Osteoblast (primary cell): Measurements from ENCODE around the gene ELN. TPM values are rescaled to one million over a fixed set of nuclear protein-coding genes. Genes with fewer than 3 reads are reported as not detected.

ENCODE experiments used
- DNase-seq: peaks from one replicate; pipeline ENCODE4 v3.0.0; 2011; ENCODE audit warnings: low spot score, mixed read lengths; ENCODE audit not compliant: insufficient read length; ENCODE audit errors: missing footprints
- H2AFZ ChIP-seq: 2 replicates; pipeline ENCODE4 v1.6.0; 2011; ENCODE audit warnings: mild to moderate bottlenecking, low read length
- H3K27ac ChIP-seq: 2 replicates; pipeline ENCODE4 v1.5.1; 2011; ENCODE audit warnings: mild to moderate bottlenecking, low read depth, low read length, moderate library complexity
- H3K27me3 ChIP-seq: 2 replicates; pipeline ENCODE4 v1.6.0; 2012; ENCODE audit warnings: mild to moderate bottlenecking, control low read depth, inconsistent platforms, low read length, moderate library complexity; ENCODE audit not compliant: insufficient read depth
- H3K36me3 ChIP-seq: 2 replicates; pipeline ENCODE4 v1.5.1; 2011; ENCODE audit warnings: mild to moderate bottlenecking, low read length, control low read depth, moderate library complexity; ENCODE audit not compliant: insufficient read depth
- H3K4me1 ChIP-seq: 2 replicates; pipeline ENCODE4 v1.5.1; 2011; ENCODE audit warnings: mild to moderate bottlenecking, low read length, control low read depth, moderate library complexity; ENCODE audit not compliant: insufficient read depth
- H3K4me2 ChIP-seq: 2 replicates; pipeline ENCODE4 v1.6.0; 2011; ENCODE audit warnings: mild to moderate bottlenecking, low read length; ENCODE audit not compliant: insufficient read depth
- H3K4me3 ChIP-seq: fragments of 200-600 bp; sonication (generic); 3 replicates; pipeline ENCODE4 v1.5.1; 2012; ENCODE audit warnings: mild to moderate bottlenecking, low read length, inconsistent platforms; ENCODE audit not compliant: insufficient read depth
- H3K79me2 ChIP-seq: 2 replicates; pipeline ENCODE4 v1.6.0; 2012; ENCODE audit warnings: mild to moderate bottlenecking, low read length, control low read depth, inconsistent platforms; ENCODE audit not compliant: insufficient read depth
- H3K9me3 ChIP-seq: 2 replicates; pipeline ENCODE4 v1.5.1; 2011; ENCODE audit warnings: low read depth, low read length, control low read depth
- H4K20me1 ChIP-seq: 2 replicates; pipeline ENCODE4 v1.6.0; 2012; ENCODE audit warnings: mild to moderate bottlenecking, low read length, control low read depth; ENCODE audit not compliant: insufficient read depth
- total RNA-seq: library from RNA; depleted of rRNA; stranded (reverse); fragments of >200 nt; gene quantifications from 2 replicates; pipeline ENCODE4 v1.2.3, GENCODE V29; 2012
- TF ChIP-seq, protein P1 (sequence below): IDR thresholded peaks from 2 replicates; pipeline ENCODE4 v1.5.1; 2011; ENCODE audit warnings: mild to moderate bottlenecking, low read depth, low read length, moderate library complexity; ENCODE audit errors: extremely low read depth

Gene ELN
- total RNA-seq, 1 donor = 69.1 TPM

DNA sequence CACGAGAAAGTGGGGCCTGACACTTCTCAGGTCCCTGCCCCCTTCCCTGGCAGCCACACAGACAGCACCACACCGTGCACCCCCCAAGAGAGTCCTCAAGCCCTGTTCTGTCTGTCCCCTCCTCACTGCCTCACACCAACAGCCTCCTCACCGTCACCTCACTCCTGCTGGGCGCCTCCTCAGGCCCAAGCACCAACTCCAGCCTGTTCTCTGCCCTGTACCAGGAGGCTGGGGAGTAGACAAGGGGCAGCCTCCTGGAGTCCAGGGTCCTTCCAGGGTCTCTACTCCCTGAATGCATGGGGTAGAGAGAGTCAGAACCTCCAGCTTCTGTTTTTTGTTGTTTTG, 26.9 kb upstream of the ELN start:
- Histone ChIP-seq H3K27ac (no peak overlapping the region), H3K4me3 (no peak overlapping the region), H3K27me3 (no peaks in the 10 kb centered on the region), H4K20me1 (no peaks in the 10 kb centered on the region), H3K36me3 (no peaks in the 10 kb centered on the region), H3K4me2 (no peak overlapping the region), H3K4me1 (peaks cover 27% of the 10 kb centered on the region), H3K9me3 (no peaks in the 10 kb centered on the region), H3K79me2 (no peaks in the 10 kb centered on the region), H2AFZ (no peak overlapping the region)
- TF ChIP-seq, protein P1, sequence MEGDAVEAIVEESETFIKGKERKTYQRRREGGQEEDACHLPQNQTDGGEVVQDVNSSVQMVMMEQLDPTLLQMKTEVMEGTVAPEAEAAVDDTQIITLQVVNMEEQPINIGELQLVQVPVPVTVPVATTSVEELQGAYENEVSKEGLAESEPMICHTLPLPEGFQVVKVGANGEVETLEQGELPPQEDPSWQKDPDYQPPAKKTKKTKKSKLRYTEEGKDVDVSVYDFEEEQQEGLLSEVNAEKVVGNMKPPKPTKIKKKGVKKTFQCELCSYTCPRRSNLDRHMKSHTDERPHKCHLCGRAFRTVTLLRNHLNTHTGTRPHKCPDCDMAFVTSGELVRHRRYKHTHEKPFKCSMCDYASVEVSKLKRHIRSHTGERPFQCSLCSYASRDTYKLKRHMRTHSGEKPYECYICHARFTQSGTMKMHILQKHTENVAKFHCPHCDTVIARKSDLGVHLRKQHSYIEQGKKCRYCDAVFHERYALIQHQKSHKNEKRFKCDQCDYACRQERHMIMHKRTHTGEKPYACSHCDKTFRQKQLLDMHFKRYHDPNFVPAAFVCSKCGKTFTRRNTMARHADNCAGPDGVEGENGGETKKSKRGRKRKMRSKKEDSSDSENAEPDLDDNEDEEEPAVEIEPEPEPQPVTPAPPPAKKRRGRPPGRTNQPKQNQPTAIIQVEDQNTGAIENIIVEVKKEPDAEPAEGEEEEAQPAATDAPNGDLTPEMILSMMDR = no peak
- DNase-seq = peak; percentile 35

DNA sequence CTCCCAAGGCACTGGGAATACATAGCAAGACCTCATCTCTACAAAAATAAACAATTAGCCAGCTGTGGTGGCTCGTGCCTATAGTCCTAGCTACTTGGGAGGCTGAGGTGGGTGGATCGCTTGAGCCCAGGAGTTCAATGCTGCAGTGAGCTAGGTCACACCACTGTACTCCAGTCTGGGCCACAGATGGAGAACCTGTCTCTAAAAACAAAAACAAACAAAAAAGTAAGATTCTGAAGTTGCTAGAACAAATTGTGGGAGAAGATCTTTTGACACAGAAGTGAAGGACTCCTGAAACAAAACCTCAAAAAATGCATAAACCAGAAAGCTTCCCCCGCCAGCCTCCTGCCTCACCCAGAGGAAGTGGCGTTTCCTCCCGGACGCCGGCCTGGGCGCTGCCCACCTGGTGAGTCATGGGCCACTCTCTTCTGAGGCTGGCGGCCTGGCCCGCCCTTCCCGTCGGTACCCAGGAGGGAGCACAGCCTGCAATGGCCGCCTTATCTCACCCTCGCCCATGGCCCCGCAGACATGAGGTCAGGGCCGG, 25.4 kb upstream of the ELN start:
- H3K4me1 ChIP-seq = peaks cover 25% of the 10 kb centered on the region
- peak; percentile 99 for DNase-seq
- H3K36me3 ChIP-seq = no peaks in the 10 kb centered on the region
- no peaks in the 10 kb centered on the region for H4K20me1 ChIP-seq
- H3K27ac ChIP-seq = peak overlapping the region; percentile 83
- TF ChIP-seq, protein P1 = no peak
- no peaks in the 10 kb centered on the region for H3K79me2 ChIP-seq
- no peaks in the 10 kb centered on the region for H3K9me3 ChIP-seq
- no peaks in the 10 kb centered on the region for H3K27me3 ChIP-seq
- peak overlapping the region; percentile 48 for H3K4me2 ChIP-seq
- H2AFZ ChIP-seq = peak overlapping the region; percentile 78
- H3K4me3 ChIP-seq = peak overlapping the region; percentile 57

DNA sequence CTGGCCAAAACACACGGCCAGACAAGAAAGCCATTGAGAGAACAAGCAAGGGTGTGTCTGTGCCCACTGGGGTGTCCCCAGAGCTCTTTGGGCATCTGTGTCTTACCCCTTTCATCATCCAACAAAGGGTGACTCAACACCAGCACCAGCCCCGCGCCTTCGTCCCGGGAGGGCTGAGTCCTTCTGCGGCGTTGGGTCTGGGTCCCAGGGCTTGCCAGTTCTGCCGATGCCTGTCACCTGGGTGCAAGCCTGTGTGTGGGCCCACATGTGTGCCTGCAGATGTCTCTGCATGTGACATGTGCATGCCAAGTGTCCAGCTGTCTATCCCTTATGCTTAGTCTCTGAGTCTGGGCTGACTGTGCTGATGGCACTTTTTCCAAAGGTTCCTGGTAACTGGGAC, 24.4 kb upstream of the ELN start:
- H2AFZ ChIP-seq = no peak overlapping the region
- TF ChIP-seq, protein P1 = no peak
- peak overlapping the region; percentile 83 for H3K27ac ChIP-seq
- H3K4me3 ChIP-seq = no peak overlapping the region
- H3K36me3 ChIP-seq = no peaks in the 10 kb centered on the region
- peaks cover 25% of the 10 kb centered on the region for H3K4me1 ChIP-seq
- no peak for DNase-seq
- peak overlapping the region; percentile 48 for H3K4me2 ChIP-seq
- H3K27me3 ChIP-seq = no peaks in the 10 kb centered on the region
- H4K20me1 ChIP-seq = no peaks in the 10 kb centered on the region
- no peaks in the 10 kb centered on the region for H3K9me3 ChIP-seq
- H3K79me2 ChIP-seq = no peaks in the 10 kb centered on the region

DNA sequence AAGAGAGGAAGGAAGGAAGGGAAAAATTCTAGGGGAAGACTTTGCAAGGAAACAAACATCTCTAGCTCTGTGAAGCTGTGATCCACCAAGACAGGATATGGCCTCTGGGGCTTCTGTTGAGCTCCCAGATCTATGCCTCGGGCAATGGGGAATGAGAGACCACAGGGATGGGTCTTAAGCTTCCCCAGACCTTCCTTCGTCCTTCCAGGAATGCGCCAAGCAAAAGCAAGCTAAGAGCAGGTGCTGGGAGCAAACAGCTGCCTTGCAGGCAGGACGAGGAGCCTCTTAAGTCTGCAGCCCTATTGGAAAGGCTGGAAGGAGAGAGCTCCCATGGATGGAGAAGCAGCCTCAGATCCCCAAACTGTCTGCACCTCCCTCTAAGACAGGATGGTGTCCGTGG, 21.9 kb upstream of the ELN start:
- H3K36me3 ChIP-seq = no peaks in the 10 kb centered on the region
- H3K9me3 ChIP-seq = no peaks in the 10 kb centered on the region
- H3K4me3 ChIP-seq = no peak overlapping the region
- H3K27ac ChIP-seq = no peak overlapping the region
- H2AFZ ChIP-seq = no peak overlapping the region
- no peaks in the 10 kb centered on the region for H3K27me3 ChIP-seq
- TF ChIP-seq, protein P1 = no peak
- DNase-seq = peak; percentile 68
- H3K4me2 ChIP-seq = no peak overlapping the region
- no peaks in the 10 kb centered on the region for H4K20me1 ChIP-seq
- H3K79me2 ChIP-seq = no peaks in the 10 kb centered on the region
- peaks cover 21% of the 10 kb centered on the region for H3K4me1 ChIP-seq
